Measurements from ENCODE around the gene CHST3.

- TF ChIP-seq POLR2A (IDR thresholded peaks at IDR 0.05) (no peak), CTCF (IDR thresholded peaks at IDR 0.05) (no peak), EP300 (IDR thresholded peaks at IDR 0.05) (no peak)
Measured at GRCh38 chr10:71981876-71982230, 17.7 kb downstream of the CHST3 start.
